ENCODE measurements around the gene SANBR. TPM values are rescaled to one million over a fixed set of nuclear protein-coding genes. Genes with fewer than 3 reads are reported as not detected.

SANBR gene
- total RNA-seq, 1 donor from 2014 or later = 14.0 TPM

- H3K4me1 Mint-ChIP-seq (ENCODE audit: low read depth, unreplicated experiment) = peaks cover 5% of the 10 kb centered on the region
- H3K36me3 ChIP-seq (ENCODE audit: insufficient read depth, low read length) = no peaks in the 10 kb centered on the region
- no peaks in the 10 kb centered on the region for H3K27me3 ChIP-seq (ENCODE audit: insufficient read depth, low read length)
- H3K4me3 Mint-ChIP-seq (ENCODE audit: unreplicated experiment) = peak overlapping the region; percentile 99
- peaks cover 9% of the 10 kb centered on the region for H4K20me1 ChIP-seq (ENCODE audit: insufficient read depth, low read length)
- peak overlapping the region; percentile 99 for H3K27ac Mint-ChIP-seq (ENCODE audit: unreplicated experiment)
- peaks cover 3% of the 10 kb centered on the region for H3K9me3 ChIP-seq (ENCODE audit: insufficient read depth, low read depth, low read length)
- H3K27ac ChIP-seq (ENCODE audit: low read depth, low read length) = peak overlapping the region; percentile 88
- no peak overlapping the region for H2AFZ ChIP-seq (ENCODE audit: low read depth, low read length)
- peaks cover 82% of the 10 kb centered on the region for H3K79me2 ChIP-seq (ENCODE audit: insufficient read depth, low read length)
- peak overlapping the region; percentile 87 for H3K9ac ChIP-seq (ENCODE audit: low read length)
- H3K27me3 Mint-ChIP-seq (ENCODE audit: low read depth, unreplicated experiment) = no peaks in the 10 kb centered on the region
- peak overlapping the region; percentile 89 for H3K4me2 ChIP-seq (ENCODE audit: low read length)
- peak overlapping the region; percentile 98 for H3K4me3 ChIP-seq (ENCODE audit: insufficient read depth, low read depth, low read length)
- H3K36me3 Mint-ChIP-seq (ENCODE audit: low read depth, unreplicated experiment) = peaks cover 22% of the 10 kb centered on the region
- FAIRE-seq (no peak), DNase-seq (ENCODE audit: low read depth) (no peak)
- H3K9me3 Mint-ChIP-seq (ENCODE audit: unreplicated experiment) = peaks cover 9% of the 10 kb centered on the region
- H3K4me1 ChIP-seq (ENCODE audit: insufficient read depth, low read length) = no peaks in the 10 kb centered on the region
- TF ChIP-seq CTCF (IDR thresholded peaks at IDR 0.05; ENCODE audit: insufficient read depth, low read depth, low read length) = no peak
- no peak for TF ChIP-seq EZH2 (IDR thresholded peaks at IDR 0.05; ENCODE audit: insufficient read depth, low read length)
Measured at GRCh38 chr2:61018798-61019197, 46.9 kb upstream of the SANBR start.

- Histone ChIP-seq H3K27me3 (ENCODE audit: insufficient read depth, low read length) (no peaks in the 10 kb centered on the region), H3K4me1 (ENCODE audit: insufficient read depth, low read length) (no peaks in the 10 kb centered on the region), H3K9ac (ENCODE audit: low read length) (no peak overlapping the region), H3K4me3 (ENCODE audit: insufficient read depth, low read depth, low read length) (no peak overlapping the region), H4K20me1 (ENCODE audit: insufficient read depth, low read length) (peaks cover 23% of the 10 kb centered on the region), H3K4me2 (ENCODE audit: low read length) (no peak overlapping the region), H3K36me3 (ENCODE audit: insufficient read depth, low read length) (peaks cover 2% of the 10 kb centered on the region), H3K27ac (ENCODE audit: low read depth, low read length) (no peak overlapping the region), H3K9me3 (ENCODE audit: insufficient read depth, low read depth, low read length) (peaks cover 3% of the 10 kb centered on the region), H3K79me2 (ENCODE audit: insufficient read depth, low read length) (peaks cover 89% of the 10 kb centered on the region), H2AFZ (ENCODE audit: low read depth, low read length) (no peak overlapping the region)
- H3K27me3 Mint-ChIP-seq (ENCODE audit: low read depth, unreplicated experiment) = no peaks in the 10 kb centered on the region
- no peak overlapping the region for H3K4me3 Mint-ChIP-seq (ENCODE audit: unreplicated experiment)
- TF ChIP-seq EZH2 (IDR thresholded peaks at IDR 0.05; ENCODE audit: insufficient read depth, low read length) (no peak), CTCF (IDR thresholded peaks at IDR 0.05; ENCODE audit: insufficient read depth, low read depth, low read length) (no peak)
- FAIRE-seq = no peak
- no peak for DNase-seq (ENCODE audit: low read depth)
- no peak overlapping the region for H3K27ac Mint-ChIP-seq (ENCODE audit: unreplicated experiment)
- H3K4me1 Mint-ChIP-seq (ENCODE audit: low read depth, unreplicated experiment) = peaks cover 1% of the 10 kb centered on the region
- H3K9me3 Mint-ChIP-seq (ENCODE audit: unreplicated experiment) = peaks cover 9% of the 10 kb centered on the region
- H3K36me3 Mint-ChIP-seq (ENCODE audit: low read depth, unreplicated experiment) = peaks cover 27% of the 10 kb centered on the region
Measured at GRCh38 chr2:61021228-61021660, 44.4 kb upstream of the SANBR start.

- H3K79me2 ChIP-seq (ENCODE audit: insufficient read depth, low read length) = peaks cover 91% of the 10 kb centered on the region
- no peak overlapping the region for H3K4me3 Mint-ChIP-seq (ENCODE audit: unreplicated experiment)
Measured at GRCh38 chr2:61023670-61024069, 42.0 kb upstream of the SANBR start.

More at GRCh38 chr2:61023670-61024069, 42.0 kb upstream of the SANBR start:
- Histone ChIP-seq H3K4me3 (ENCODE audit: insufficient read depth, low read depth, low read length) (no peak overlapping the region), H2AFZ (ENCODE audit: low read depth, low read length) (no peak overlapping the region), H3K4me2 (ENCODE audit: low read length) (no peak overlapping the region), H3K27ac (ENCODE audit: low read depth, low read length) (no peak overlapping the region), H3K4me1 (ENCODE audit: insufficient read depth, low read length) (no peaks in the 10 kb centered on the region), H4K20me1 (ENCODE audit: insufficient read depth, low read length) (peaks cover 40% of the 10 kb centered on the region), H3K36me3 (ENCODE audit: insufficient read depth, low read length) (peaks cover 2% of the 10 kb centered on the region), H3K9me3 (ENCODE audit: insufficient read depth, low read depth, low read length) (peaks cover 3% of the 10 kb centered on the region), H3K27me3 (ENCODE audit: insufficient read depth, low read length) (no peaks in the 10 kb centered on the region), H3K9ac (ENCODE audit: low read length) (no peak overlapping the region)
- Mint-ChIP-seq H3K36me3 (ENCODE audit: low read depth, unreplicated experiment) (peaks cover 27% of the 10 kb centered on the region), H3K27me3 (ENCODE audit: low read depth, unreplicated experiment) (no peaks in the 10 kb centered on the region), H3K27ac (ENCODE audit: unreplicated experiment) (no peak overlapping the region), H3K9me3 (ENCODE audit: unreplicated experiment) (peaks cover 9% of the 10 kb centered on the region), H3K4me1 (ENCODE audit: low read depth, unreplicated experiment) (peaks cover 1% of the 10 kb centered on the region)
- TF ChIP-seq EZH2 (IDR thresholded peaks at IDR 0.05; ENCODE audit: insufficient read depth, low read length) (no peak), CTCF (IDR thresholded peaks at IDR 0.05; ENCODE audit: insufficient read depth, low read depth, low read length) (no peak)
- FAIRE-seq = no peak
- no peak for DNase-seq (ENCODE audit: low read depth)
